Endothelial cell of umbilical vein (primary cell): Measurements from ENCODE around the gene TTK. TPM values are rescaled to one million over a fixed set of nuclear protein-coding genes. Genes with fewer than 3 reads are reported as not detected.

ENCODE experiments used
- BruUV-seq: library from RNA; stranded (reverse); fragments of 400-500 nt; replicated peaks from 2 replicates; lab custom pipeline; 2021; lab: Mats Ljungman, UMichigan
- CTCF ChIA-PET: fragments of 300-600, 350-600 bp; sonication (Branson Sonifier 250); formaldehyde crosslinking; loops from one replicate; lab custom pipeline; 2021; ENCODE audit warnings: antibody characterized with exemption, inconsistent platforms; lab: Charles Lee
- POLR2A ChIA-PET: fragments of 300-600, 350-600 bp; sonication (Branson Sonifier 250); formaldehyde crosslinking; loops from one replicate; lab custom pipeline; 2021; ENCODE audit warnings: antibody characterized with exemption, inconsistent platforms; lab: Charles Lee
- DNase-seq: peaks from one replicate; pipeline ENCODE4 v3.0.0-alpha.2; 2011; ENCODE audit warnings: low read depth, low spot score
- FAIRE-seq: peaks from 2 replicates; lab custom pipeline; 2011; peaks lifted over from hg19 to GRCh38; lab: Jason Lieb, UNC
- H2AFZ ChIP-seq: 2 replicates; pipeline ENCODE4 v1.6.0; 2012; ENCODE audit warnings: low read depth, low read length, control low read depth, inconsistent platforms
- H3K27ac ChIP-seq: 2 replicates; pipeline ENCODE4 v1.5.1; 2011; ENCODE audit warnings: low read depth, mild to moderate bottlenecking, control low read depth, low read length, moderate library complexity; ENCODE audit not compliant: insufficient read depth
- H3K27me3 ChIP-seq, 2 experiments: 2 replicates each; pipeline versions ENCODE4 v1.6.0 to v1.6.1; 2011; ENCODE audit warnings: low read length in 2 of 2, mixed read lengths in 1 of 2; ENCODE audit not compliant: control insufficient read depth in 2 of 2, insufficient read depth in 2 of 2
- H3K36me3 ChIP-seq, 2 experiments: 2 replicates in 1 of 2; 3 replicates in 1 of 2; pipeline ENCODE4 v1.5.1; 2011; ENCODE audit warnings: low read length in 2 of 2, mild to moderate bottlenecking in 1 of 2, moderate library complexity in 1 of 2; ENCODE audit not compliant: control insufficient read depth in 2 of 2, insufficient read depth in 2 of 2; ENCODE audit errors: extremely low read depth in 1 of 2
- H3K4me1 ChIP-seq: 3 replicates; pipeline ENCODE4 v1.5.1; 2011; ENCODE audit warnings: mild to moderate bottlenecking, low read length; ENCODE audit not compliant: control insufficient read depth, insufficient read depth; ENCODE audit errors: extremely low read depth
- H3K4me2 ChIP-seq: 2 replicates; pipeline ENCODE4 v1.6.1; 2011; ENCODE audit warnings: low read length, control low read depth, mixed read lengths; ENCODE audit not compliant: insufficient read depth
- H3K4me3 ChIP-seq, 3 experiments: fragments of 200-600 bp in 1 of 3; sonication (generic), shearing (Covaris generic) in 1 of 3; replicated peaks in 1 of 3; 2 replicates each; pipeline ENCODE4 v1.5.1; 2011 to 2016; ENCODE audit warnings: control low read depth in 3 of 3, low read length in 3 of 3, mild to moderate bottlenecking in 2 of 3, inconsistent platforms in 1 of 3, low read depth in 1 of 3, moderate library complexity in 1 of 3; ENCODE audit not compliant: insufficient read depth in 1 of 3
- H3K79me2 ChIP-seq: 2 replicates; pipeline ENCODE4 v1.6.0; 2012; ENCODE audit warnings: low read length, inconsistent platforms; ENCODE audit not compliant: control insufficient read depth, insufficient read depth
- H3K9ac ChIP-seq: replicated peaks from 2 replicates; pipeline ENCODE3; 2011; ENCODE audit warnings: low read length, control low read depth; ENCODE audit not compliant: insufficient read depth; ENCODE audit errors: extremely low read depth
- H3K9me1 ChIP-seq: replicated peaks from 3 replicates; pipeline ENCODE4 v1.6.0; 2011; ENCODE audit warnings: mild to moderate bottlenecking, low read length; ENCODE audit not compliant: control insufficient read depth, insufficient read depth; ENCODE audit errors: extremely low read depth
- H3K9me3 ChIP-seq: replicated peaks from 2 replicates; pipeline ENCODE4 v1.5.1; 2012; ENCODE audit warnings: low read length, inconsistent platforms; ENCODE audit not compliant: control insufficient read depth, insufficient read depth
- H4K20me1 ChIP-seq: replicated peaks from 2 replicates; pipeline ENCODE3; 2011; ENCODE audit warnings: mild to moderate bottlenecking, low read length; ENCODE audit not compliant: control insufficient read depth, insufficient read depth; ENCODE audit errors: extremely low read depth
- EZH2 ChIP-seq: IDR thresholded peaks from 2 replicates; pipeline ENCODE4 v1.6.1; 2012; ENCODE audit warnings: borderline replicate concordance, low read depth, mild to moderate bottlenecking, moderate library complexity, low read length, inconsistent platforms; ENCODE audit not compliant: severe bottlenecking
- FOS ChIP-seq: IDR thresholded peaks from 2 replicates; pipeline ENCODE4 v1.6.1; 2011; ENCODE audit warnings: mild to moderate bottlenecking, low read length, moderate library complexity, borderline replicate concordance; ENCODE audit not compliant: insufficient read depth
- GATA2 ChIP-seq: IDR thresholded peaks from 2 replicates; pipeline ENCODE4 v1.7.0; 2011; ENCODE audit warnings: low read depth, mild to moderate bottlenecking, moderate library complexity, mixed read lengths, low read length; ENCODE audit not compliant: insufficient read length, insufficient read depth
- JUN ChIP-seq: IDR thresholded peaks from 2 replicates; pipeline ENCODE4 v1.6.1; 2011; ENCODE audit warnings: borderline replicate concordance, low read depth; ENCODE audit not compliant: insufficient read length, insufficient read depth
- MYC ChIP-seq: IDR thresholded peaks from one replicate; pipeline ENCODE4 v1.6.1; 2011; ENCODE audit warnings: mild to moderate bottlenecking, low read depth, low read length
- POLR2A ChIP-seq: IDR thresholded peaks from 2 replicates; pipeline ENCODE4 v1.6.1; 2012; ENCODE audit warnings: low read depth, mild to moderate bottlenecking, control low read depth, low read length
- POLR2AphosphoS5 ChIP-seq: IDR thresholded peaks from 2 replicates; pipeline ENCODE4 v1.6.1; 2012; ENCODE audit warnings: low read depth, mild to moderate bottlenecking, control low read depth, low read length, moderate library complexity; ENCODE audit not compliant: insufficient read depth
- dilution Hi-C: fragments of 300-500 bp; cut with MboI; formaldehyde crosslinking; loops from one replicate; pipeline ENCODE4 v1.15.0; 2019; ENCODE audit warnings: low sequenced_read_pairs; ENCODE audit not compliant: extremely low pct_ligation_motif_present
- intact Hi-C: fragments of 100-400 bp; cut with micrococcal nuclease; formaldehyde crosslinking; loops from one replicate; pipeline ENCODE4 v1.10.0; 2022
- polyA plus RNA-seq, 4 experiments: library from polyadenylated mRNA; depleted of rRNA in 3 of 4; stranded (reverse) in 3 of 4; unstranded in 1 of 4; fragments of >200 nt; gene quantifications; 2 replicates each; pipeline versions ENCODE4 v1.2.1 to v1.2.3, GENCODE V29; 2011 to 2012; ENCODE audit warnings: missing spikeins in 1 of 4
- total RNA-seq: library from RNA; stranded (reverse); gene quantifications from 2 replicates; pipeline ENCODE4 v1.2.3, GENCODE V29; 2021
- TF ChIP-seq, protein P1 (sequence below), 2 donors: IDR thresholded peaks; 1 replicate in 1 of 2; 2 replicates in 1 of 2; pipeline ENCODE4 v1.5.1; 2011; ENCODE audit warnings: low read length in 2 of 2, mild to moderate bottlenecking in 2 of 2, moderate library complexity in 2 of 2, control low read depth in 1 of 2, inconsistent platforms in 1 of 2, low read depth in 1 of 2; ENCODE audit not compliant: insufficient read depth in 1 of 2; ENCODE audit errors: extremely low read depth in 1 of 2
- TF ChIP-seq, protein P2 (sequence below): IDR thresholded peaks from 2 replicates; pipeline ENCODE4 v1.6.1; 2011; ENCODE audit not compliant: insufficient read depth, insufficient read length

The TTK gene
- total and polyA plus RNA-seq, 2 donors (not counting 3 experiments of a cell fraction or from before 2014, with no cell fraction given) = 4.1 to 29.4 TPM

DNA sequence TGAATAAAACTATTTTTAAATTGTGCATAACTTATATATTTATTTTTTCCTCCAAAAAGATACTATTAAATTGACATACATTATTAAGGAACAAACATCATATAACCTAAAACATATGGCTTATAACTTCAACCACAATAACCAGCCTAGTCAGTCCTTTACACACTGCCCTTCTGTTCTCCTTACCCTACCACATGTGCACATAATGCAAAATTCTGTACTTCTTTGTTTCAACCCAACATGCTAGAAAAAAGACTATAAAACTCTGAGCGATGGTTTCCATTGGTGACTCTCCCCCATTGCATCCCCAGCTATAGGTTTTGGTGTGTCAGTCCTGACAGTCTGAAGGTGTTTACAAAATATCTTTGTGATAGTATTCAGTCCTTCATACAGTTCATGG lies 14.8 kb upstream of the TTK start:
- H3K4me1 ChIP-seq = no peaks in the 10 kb centered on the region
- no peak for FAIRE-seq
- H3K27me3 ChIP-seq = peaks cover 2 to 6% of the 10 kb centered on the region in 2 experiments
- H3K9ac ChIP-seq = no peak overlapping the region
- no peaks in the 10 kb centered on the region for H3K79me2 ChIP-seq
- ChIA-PET POLR2A (no interaction called here), CTCF (no interaction called here)
- no peak overlapping the region for H3K4me2 ChIP-seq
- intact Hi-C loops = no loop called here
- peaks cover 2% of the 10 kb centered on the region for H3K9me1 ChIP-seq
- no peaks in the 10 kb centered on the region for H3K36me3 ChIP-seq
- no peak overlapping the region for H3K27ac ChIP-seq
- no peaks in the 10 kb centered on the region for H4K20me1 ChIP-seq
- no peak overlapping the region for H3K4me3 ChIP-seq
- TF ChIP-seq, protein P1, sequence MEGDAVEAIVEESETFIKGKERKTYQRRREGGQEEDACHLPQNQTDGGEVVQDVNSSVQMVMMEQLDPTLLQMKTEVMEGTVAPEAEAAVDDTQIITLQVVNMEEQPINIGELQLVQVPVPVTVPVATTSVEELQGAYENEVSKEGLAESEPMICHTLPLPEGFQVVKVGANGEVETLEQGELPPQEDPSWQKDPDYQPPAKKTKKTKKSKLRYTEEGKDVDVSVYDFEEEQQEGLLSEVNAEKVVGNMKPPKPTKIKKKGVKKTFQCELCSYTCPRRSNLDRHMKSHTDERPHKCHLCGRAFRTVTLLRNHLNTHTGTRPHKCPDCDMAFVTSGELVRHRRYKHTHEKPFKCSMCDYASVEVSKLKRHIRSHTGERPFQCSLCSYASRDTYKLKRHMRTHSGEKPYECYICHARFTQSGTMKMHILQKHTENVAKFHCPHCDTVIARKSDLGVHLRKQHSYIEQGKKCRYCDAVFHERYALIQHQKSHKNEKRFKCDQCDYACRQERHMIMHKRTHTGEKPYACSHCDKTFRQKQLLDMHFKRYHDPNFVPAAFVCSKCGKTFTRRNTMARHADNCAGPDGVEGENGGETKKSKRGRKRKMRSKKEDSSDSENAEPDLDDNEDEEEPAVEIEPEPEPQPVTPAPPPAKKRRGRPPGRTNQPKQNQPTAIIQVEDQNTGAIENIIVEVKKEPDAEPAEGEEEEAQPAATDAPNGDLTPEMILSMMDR (IDR thresholded peaks at IDR 0.05; ENCODE audit: extremely low read depth in 1 of 2, insufficient read depth in 1 of 2, low read depth in 1 of 2, low read length in 2 of 2) = no peak
- TF ChIP-seq JUN (no peak), EZH2 (no peak), FOS (no peak), POLR2A (no peak), POLR2AphosphoS5 (no peak), GATA2 (no peak), MYC (no peak)
- TF ChIP-seq, protein P2, sequence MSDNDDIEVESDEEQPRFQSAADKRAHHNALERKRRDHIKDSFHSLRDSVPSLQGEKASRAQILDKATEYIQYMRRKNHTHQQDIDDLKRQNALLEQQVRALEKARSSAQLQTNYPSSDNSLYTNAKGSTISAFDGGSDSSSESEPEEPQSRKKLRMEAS = no peak
- no peak for DNase-seq
- dilution Hi-C loops = no loop called here
- no TSS peak for BruUV-seq
- H3K9me3 ChIP-seq = no peaks in the 10 kb centered on the region
- no peak overlapping the region for H2AFZ ChIP-seq
